Stimulated activated CD8-positive, alpha-beta memory T cell treated with anti-CD3 and anti-CD28 coated beads, Interleukin-7, amount 100 ng/mL, for 48 hours (primary cell): ENCODE data around the gene ZRANB1.

Experiments used
- DNase-seq, 2 donors: peaks; one replicate each; pipeline ENCODE4 v3.0.0-alpha.2; 2020; ENCODE audit warnings: low read depth in 1 of 2; ENCODE audit errors: extremely low read depth in 1 of 2

The ZRANB1 gene

DNA sequence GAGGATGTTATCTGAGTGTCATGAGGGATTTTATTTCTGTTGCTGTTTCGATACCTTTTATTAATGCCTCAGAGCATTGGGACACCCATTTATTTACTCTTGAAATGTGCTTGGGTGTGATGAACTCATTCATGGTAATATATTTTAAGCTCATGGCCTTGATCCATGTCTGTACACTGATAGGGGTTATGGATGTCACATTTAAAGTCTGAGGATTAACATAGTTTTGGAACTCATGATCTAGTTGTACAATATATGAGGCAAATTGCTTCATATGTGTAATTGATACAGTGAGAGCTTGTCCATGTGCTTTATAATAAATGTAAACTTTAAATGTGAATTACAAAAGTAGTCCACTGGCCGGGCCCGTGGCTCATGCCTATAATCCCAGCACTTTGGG, 23.0 kb upstream of the ZRANB1 start:
- no peak for DNase-seq

GRCh38 chr10:124921261-124921660, 20.7 kb upstream of the ZRANB1 start:
- no peak for DNase-seq

DNA sequence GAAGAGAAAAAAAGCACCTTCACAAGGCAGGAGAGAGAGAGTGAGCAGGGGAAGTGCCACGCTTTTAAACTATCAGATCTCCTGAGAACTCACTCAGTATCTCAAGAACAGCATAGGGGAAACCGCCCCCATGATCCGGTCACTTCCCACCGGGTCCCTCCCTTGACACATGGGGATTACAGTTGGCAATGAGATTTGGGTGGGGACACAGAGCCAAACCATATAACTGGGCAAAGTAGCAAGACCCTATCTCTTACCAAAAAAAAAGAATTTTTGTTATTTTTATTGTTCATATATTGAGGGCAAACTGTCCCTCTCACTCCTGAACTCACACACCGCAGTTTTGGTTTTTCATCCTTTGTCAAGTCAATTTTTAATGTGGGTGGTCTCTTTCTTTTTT, 18.2 kb upstream of the ZRANB1 start:
- DNase-seq, result no peak

GRCh38 chr10:124926548-124926947, 15.4 kb upstream of the ZRANB1 start:
- DNase-seq, result no peak

- no peak for DNase-seq
Observed at GRCh38 chr10:124928087-124928486, 13.8 kb upstream of the ZRANB1 start.

- DNase-seq, result no peak
Observed at GRCh38 chr10:124928545-124928944, 13.4 kb upstream of the ZRANB1 start.

- DNase-seq, result no peak
Observed at GRCh38 chr10:124935946-124936345, 6.0 kb upstream of the ZRANB1 start.

GRCh38 chr10:124936813-124937212, 5.1 kb upstream of the ZRANB1 start:
- no peak for DNase-seq

- DNase-seq, result no peak
Observed at GRCh38 chr10:124939290-124939689, 2.6 kb upstream of the ZRANB1 start.

DNA sequence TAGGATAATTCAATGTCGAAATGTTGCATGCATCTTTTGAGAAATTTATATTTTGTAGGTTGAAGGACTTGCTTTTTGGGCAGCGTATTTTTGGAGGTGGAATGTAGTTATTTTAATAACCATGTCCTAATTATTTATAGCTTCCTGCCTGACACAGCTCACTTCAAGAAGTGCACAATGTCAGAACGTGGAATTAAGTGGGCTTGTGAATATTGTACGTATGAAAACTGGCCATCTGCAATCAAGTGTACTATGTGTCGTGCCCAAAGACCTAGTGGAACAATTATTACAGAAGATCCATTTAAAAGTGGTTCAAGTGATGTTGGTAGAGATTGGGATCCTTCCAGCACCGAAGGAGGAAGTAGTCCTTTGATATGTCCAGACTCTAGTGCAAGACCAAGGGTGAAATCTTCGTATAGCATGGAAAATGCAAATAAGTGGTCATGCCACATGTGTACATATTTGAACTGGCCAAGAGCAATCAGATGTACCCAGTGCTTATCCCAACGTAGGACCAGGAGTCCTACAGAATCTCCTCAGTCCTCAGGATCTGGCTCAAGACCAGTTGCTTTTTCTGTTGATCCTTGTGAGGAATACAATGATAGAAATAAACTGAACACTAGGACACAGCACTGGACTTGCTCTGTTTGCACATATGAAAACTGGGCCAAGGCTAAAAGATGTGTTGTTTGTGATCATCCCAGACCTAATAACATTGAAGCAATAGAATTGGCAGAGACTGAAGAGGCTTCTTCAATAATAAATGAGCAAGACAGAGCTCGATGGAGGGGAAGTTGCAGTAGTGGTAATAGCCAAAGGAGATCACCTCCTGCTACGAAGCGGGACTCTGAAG, 620 bp downstream of the ZRANB1 start:
- DNase-seq, result no peak

DNA sequence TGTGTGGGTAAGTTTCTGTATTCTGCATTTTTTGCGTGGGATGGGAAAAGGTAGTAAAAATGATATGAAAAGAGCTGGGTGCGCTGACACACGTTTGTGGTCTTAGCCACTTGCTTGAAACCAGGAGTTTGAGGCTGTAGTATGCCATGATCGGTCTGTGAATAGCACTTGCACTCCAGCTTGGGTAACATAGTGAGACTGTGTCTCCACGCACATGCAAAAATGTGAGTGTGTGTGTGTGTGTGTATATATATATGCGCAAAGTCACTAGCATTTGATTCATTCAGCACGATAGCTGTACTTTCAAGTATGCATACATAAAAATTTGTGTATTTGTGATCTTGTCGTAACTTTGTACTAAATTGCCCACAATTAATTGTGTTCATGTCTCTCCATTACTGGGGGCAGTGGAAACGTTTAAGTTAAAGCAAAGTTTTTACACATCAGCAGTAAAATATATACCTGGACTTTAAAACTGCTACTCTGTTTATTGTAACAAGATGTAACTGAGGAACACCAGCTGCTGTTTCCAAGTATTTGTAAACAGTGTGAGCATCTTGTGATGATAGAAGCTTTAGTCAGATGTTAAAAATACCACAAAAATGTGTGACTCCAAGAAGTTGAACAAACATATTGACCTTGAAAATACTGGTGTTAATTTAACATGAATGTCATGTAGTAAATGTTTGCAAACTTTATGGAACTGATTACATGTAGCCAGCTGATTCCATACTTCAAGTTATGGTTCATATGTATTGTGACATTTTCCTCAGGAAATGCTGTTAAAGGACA, 1.6 kb downstream of the ZRANB1 start:
- no peak for DNase-seq

DNA sequence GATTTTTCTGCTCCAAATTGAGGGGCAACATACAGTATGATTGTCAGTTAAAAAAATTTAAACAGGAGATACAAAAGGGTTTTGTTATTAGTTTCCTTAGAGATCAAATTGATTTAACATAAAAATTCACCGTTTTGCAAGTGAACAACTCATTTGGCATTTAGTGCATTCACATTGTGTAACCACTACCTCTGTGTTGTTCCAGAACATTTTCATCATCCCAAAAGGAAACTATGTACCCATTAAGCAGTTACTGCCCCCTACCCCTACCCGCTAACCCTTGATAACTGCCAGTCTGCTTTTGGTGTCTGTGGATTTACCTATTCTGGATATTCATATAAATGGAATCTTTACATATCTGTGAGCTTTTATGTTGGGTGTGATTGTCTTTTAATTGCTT, 3.1 kb downstream of the ZRANB1 start:
- DNase-seq, result no peak

DNA sequence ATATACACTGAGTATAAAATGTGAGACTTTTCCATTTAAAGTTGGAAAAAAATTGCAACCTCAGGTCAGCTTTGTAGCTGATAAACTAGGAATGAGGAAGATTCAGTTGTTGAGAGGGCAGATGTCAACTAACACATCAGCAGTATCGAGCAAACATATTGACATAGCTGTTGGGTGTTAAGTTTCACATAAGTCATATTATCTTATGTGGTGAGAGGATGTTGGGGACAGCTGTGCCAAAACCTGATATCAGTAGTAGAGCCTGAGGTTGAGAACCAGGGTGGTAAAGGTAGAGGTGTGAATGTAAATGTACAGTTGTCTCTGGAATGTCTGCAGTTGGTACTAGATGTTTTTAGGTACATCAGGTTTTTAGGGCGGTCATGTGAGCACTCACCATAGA, 5.0 kb downstream of the ZRANB1 start:
- DNase-seq, result no peak

DNA sequence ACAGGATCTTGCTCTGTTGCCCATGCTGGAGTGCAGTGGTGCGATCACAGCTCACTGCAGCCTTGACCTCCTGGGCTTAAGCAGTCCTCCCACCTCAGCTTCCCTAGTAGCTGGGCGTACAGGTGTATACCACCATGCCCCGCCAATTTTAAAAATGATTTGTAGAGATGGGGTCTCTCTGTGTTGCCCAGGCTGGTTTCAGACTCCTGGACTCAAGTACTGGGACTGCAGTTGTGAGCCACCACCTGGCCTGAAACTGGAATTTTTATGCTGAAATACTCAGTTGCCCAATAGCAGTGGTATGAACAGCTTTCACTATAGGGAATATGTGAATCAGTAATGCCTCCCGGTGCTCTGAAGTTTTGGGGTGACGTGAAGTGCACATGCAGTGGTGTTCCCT, 7.6 kb downstream of the ZRANB1 start:
- no peak for DNase-seq

DNA sequence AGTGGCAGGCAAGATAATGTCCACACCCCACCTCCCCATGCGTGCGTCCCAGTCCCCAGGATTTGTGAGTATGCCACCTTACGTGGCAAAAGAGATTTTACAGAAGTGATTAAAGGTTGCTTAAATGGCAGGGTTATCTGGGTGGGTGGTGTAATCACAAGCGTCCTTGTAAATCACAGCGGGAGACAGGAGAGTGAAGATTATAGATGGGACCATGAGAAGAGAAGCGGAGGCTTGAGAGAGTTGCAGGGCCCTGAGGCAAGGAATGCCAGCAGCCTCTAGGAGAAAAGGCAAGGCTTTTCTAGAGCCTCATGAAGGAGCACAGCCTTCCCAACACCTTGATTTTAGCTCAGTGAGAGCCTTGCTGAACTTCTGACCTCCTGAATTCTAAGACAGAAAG, 10.2 kb downstream of the ZRANB1 start:
- no peak for DNase-seq

GRCh38 chr10:124953421-124953820, 11.5 kb downstream of the ZRANB1 start:
- DNase-seq, result no peak

- no peak for DNase-seq
Observed at GRCh38 chr10:124955243-124955642, 13.3 kb downstream of the ZRANB1 start.

GRCh38 chr10:124955868-124956267, 13.9 kb downstream of the ZRANB1 start:
- DNase-seq, result no peak

- DNase-seq, result no peak
Observed at GRCh38 chr10:124956764-124957163, 14.8 kb downstream of the ZRANB1 start.

DNA sequence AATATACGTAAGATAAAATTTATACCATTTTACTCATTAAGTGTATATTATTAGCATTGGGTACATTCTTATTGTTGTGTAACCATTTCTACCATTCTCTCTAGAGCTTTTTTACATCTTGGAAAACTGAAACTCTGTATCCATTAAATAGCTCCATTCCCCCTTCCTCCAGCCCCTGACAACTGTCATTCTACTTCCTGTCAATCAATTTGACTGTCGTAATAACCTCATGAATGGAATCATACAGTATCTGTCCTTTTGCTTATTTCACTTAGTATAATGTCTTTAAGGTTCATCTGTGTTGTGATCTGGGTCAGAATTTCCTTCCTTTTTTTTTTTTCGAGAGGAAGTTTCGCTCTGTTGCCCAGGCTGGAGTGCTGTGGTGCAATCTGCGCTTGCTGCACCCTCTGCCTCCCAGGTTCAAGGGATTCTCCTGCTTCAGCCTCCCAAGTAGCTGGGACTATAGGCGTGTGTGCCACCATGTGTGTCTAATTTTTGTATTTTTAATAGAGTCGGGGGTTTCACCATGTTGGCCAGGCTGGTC, 15.6 kb downstream of the ZRANB1 start:
- no peak for DNase-seq

- DNase-seq, result no peak
Observed at GRCh38 chr10:124959564-124959963, 17.6 kb downstream of the ZRANB1 start.

- no peak for DNase-seq
Observed at GRCh38 chr10:124961248-124961570, 19.3 kb downstream of the ZRANB1 start.
